HG03139 (cell line): ENCODE measurements around the gene MDK.
"Not testable (repeated sequence)": the region's sequence is repeated elsewhere in the genome, so short reads cannot be mapped to it uniquely, and the experiment has no call there.

Experiments used
- ATAC-seq: cut with Tn5 transposase; IDR thresholded peaks from one replicate; pipeline ENCODE4 v1.9.1; 2021; ENCODE audit not compliant: unreplicated experiment

MDK gene

DNA sequence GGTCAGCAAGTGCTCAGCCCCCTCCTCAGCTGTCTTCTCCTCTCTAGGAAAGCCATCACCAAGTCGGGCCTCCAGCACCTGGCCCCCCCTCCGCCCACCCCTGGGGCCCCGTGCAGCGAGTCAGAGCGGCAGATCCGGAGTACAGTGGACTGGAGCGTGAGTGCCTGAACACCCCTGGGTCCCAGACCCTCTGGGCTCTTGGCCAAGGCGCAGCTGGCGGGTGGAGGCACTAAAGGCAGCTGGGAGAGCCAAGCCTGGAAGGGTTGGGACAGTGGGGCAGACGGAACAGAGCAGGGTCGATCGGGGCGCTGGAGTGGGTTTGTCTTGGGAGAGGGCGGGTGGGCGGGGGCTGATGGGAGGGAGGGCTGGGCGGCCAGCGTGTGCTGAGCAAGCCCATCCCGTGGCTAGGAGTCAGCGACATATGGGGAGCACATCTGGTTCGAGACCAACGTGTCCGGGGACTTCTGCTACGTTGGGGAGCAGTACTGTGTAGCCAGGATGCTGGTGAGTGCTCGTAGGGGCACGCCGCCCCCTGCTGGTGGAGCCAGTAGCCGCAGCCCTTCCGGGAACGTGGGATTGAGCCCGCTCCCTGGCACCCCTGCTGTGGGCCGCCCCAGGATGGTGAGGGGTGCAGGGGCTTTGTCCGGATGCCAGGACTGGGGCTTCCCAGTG is 14.1 kb upstream of the MDK start:
- ATAC-seq = no peak

DNA sequence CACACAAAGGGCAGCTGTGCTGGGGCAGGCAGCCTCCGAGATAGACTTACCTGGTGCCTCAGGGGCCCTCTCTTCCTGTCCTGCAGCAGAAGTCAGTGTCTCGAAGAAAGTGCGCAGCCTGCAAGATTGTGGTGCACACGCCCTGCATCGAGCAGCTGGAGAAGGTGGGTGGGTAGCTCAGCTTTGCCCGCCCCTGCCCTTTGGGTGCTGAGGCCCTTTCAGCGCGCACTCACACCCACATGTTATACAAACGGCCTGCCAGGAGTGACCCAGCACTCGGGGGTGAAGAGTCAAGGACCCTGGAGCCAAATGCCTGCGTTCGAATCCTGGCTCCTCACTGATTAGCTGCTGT is 13.6 kb upstream of the MDK start:
- ATAC-seq = no peak

DNA sequence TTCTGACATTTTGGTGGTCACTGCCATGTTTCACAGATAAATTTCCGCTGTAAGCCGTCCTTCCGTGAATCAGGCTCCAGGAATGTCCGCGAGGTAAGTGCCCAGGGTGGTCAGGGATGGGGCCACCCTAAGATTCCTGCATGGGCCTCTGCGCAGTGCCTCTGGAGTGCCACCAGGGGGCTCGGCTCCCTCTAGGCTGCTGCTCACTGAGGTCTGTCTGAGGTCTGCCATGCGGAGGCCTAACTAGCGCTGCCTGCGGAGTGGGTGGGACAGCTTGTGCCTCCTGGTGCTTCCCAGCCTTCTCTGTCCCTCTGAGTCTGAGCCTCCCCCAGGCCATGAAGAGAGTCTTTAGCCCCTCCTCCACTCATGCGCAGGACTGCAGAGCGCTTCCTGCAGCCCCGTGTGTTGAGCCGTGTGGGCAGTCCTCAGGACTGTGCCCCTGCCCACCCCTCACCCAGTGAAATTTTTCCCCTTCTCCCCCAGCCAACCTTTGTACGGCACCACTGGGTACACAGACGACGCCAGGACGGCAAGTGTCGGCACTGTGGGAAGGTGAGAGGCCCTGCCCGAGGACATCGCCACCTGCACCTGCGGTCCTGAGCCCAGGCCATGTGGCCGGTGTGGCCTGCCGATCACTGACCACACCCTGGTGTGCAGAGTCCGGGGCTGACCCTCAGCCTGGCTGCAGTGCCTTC is 11.9 kb upstream of the MDK start:
- no peak for ATAC-seq

DNA sequence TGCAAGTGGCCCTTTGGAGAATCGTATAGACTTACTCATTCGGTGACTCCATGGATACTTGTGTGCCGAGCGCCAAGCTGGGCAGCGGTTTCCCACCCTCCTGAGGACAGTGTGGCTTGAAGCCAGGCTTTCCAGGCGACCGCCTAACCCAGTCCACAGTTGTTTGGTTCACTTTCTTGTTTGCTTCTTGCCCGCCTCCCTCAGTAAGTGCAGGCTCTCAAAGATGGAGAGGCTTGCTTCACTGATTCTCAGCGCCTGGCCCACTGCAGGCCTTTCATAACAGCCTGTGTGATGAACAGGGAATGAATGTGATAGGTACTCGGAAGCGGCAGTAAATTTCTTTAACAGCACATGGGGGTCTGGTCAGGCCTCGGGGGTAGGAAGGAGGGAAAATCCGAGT is 11.2 kb upstream of the MDK start:
- no peak for ATAC-seq

DNA sequence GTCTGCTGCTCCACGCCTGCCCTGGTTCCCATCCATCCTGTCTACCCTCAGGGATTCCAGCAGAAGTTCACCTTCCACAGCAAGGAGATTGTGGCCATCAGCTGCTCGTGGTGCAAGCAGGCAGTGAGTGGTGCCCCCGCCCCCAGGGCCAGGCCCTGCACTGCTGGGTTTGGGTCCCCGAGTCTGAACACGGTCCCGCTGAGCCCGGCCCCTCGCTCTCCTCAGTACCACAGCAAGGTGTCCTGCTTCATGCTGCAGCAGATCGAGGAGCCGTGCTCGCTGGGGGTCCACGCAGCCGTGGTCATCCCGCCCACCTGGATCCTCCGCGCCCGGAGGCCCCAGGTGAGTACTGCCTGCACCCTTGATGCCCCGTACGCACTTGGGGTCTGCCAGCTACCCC is 10.2 kb upstream of the MDK start:
- not testable (repeated sequence) for ATAC-seq

DNA sequence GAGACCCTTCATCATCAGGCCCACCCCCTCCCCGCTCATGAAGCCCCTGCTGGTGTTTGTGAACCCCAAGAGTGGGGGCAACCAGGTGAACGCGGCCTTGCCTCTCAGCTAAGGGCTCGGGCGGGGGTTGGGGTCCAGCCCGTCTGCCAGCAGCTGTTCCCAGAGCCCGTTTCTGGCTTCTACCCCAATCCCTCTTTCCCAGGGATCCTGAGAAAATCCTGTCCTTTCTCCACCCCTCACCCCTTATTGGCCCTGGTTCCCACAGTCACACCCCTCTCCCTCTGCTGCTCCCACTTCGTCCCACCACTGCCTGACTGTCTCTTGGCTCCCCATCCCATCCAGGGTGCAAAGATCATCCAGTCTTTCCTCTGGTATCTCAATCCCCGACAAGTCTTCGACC is 9.4 kb upstream of the MDK start:
- no peak for ATAC-seq

DNA sequence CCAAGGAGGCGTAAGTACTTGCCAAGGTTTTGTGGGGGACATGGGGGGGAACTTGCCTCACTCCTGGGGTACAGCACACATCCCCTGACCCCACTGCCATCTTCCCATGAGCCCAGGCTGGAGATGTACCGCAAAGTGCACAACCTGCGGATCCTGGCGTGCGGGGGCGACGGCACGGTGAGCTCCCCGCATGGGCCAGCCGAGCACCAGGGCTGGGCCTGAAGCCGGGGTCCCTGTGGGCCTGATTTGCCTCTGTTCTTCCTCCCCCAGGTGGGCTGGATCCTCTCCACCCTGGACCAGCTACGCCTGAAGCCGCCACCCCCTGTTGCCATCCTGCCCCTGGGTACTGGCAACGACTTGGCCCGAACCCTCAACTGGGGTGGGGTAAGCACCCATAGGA is 9.0 kb upstream of the MDK start:
- not testable (repeated sequence) for ATAC-seq

DNA sequence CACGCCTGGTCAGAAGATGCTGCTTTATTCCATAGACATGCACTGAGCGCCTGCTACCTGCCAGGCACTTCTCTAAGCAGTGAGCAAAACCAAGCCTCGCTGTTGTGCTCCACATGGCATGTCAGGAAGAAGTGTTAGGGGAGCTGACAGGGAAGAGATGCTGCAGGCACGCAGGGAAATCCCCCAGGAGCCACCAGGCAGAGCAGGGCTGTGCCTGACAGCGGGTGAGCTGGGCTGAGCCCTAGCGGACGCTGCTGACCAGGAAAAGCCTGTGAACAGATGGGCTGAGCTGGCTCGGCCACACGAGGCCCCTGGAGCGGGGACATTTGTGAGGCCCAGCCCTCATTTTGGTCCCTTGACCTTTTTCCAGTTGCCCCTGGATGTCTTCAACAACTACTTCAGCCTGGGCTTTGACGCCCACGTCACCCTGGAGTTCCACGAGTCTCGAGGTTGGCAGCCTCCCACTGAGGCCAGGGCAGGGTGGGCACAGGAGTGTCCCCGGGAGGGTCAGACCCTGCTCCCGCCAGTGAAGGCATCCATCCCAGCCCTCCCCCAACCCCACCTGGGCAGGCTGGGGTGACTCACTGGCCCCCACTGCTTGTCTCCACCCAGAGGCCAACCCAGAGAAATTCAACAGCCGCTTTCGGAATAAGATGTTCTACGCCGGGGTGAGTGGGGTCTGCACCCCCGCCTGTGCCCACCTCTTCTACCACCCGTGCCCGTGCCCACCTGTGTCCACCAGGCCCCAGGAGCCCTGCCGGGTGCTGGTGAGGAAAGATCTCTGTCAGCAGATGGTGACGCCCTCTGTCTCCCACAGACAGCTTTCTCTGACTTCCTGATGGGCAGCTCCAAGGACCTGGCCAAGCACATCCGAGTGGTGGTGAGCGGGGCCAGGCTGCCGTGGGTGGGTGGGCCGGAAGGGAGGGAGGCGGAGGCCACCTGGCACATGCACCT is 7.4 kb upstream of the MDK start:
- no peak for ATAC-seq

DNA sequence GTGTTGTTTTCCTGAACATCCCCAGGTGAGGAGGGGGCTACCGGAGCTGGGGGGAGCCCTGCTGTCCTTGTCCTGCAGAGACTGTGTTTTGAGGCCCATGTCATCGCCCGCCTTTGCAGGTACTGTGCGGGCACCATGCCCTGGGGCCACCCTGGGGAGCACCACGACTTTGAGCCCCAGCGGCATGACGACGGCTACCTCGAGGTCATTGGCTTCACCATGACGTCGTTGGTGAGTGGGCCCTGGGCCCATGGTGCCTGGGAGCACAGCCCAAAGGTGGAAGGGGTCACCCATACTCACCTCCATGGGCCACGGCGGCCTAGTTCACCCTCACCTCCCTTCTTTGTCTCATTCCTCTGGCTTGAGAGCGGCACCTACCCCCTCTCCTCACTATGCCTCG is 6.7 kb upstream of the MDK start:
- no peak for ATAC-seq

DNA sequence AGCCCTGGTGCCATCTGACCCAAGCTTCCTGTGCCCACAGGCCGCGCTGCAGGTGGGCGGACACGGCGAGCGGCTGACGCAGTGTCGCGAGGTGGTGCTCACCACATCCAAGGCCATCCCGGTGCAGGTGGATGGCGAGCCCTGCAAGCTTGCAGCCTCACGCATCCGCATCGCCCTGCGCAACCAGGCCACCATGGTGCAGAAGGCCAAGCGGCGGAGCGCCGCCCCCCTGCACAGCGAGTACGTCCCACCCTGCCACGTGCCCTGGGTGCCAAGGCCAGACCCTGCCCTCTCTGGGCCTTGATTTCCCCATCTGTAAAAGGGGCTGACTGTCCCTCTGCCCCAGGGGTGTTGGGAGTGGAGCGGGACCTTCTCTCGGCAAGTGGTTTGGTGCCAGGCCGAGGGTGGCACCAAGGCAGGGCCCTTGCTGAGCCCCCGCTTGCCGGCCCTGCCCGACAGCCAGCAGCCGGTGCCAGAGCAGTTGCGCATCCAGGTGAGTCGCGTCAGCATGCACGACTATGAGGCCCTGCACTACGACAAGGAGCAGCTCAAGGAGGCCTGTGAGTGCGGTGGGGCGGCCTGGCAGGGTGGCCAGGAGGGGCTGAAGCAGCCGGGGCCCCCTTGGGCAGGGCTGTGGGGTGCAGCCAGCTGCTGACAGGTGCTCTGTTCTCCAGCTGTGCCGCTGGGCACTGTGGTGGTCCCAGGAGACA is 5.9 kb upstream of the MDK start:
- ATAC-seq = no peak

DNA sequence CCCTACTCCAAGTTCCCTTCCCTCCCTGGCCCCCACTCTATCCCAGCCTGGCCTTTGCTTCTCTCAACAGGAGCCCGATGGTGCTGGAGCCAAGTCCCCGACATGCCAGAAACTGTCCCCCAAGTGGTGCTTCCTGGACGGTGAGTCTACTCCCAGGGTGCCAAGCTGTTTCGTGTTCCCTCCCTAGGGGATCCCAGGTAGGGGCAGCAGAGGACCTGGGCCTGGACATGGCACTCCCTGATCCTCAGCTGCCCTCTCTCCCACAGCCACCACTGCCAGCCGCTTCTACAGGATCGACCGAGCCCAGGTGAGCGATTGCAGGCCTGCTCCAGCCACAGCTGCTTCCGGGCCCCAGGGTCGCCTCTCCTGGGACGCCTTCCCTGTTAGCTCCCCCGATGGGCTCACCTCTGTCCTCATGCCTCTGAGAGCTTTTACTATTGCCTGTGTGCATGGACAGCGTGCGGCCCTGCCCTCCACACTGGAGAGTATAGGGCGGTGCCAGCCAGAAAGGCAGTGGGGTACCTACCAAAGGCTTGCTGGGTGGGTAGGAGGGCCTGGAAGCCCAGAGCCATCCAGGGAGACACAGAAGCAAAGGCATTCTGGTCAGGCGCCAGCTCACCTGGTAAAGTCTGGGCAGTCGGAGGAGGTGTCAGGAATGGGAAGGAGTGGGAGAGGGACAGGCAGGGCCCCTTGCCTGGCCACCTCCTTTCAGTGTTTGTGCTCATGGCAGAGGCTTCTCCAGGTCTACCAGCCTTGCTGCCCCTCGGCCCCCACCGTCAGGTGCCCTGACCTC is 5.0 kb upstream of the MDK start:
- ATAC-seq = no peak

DNA sequence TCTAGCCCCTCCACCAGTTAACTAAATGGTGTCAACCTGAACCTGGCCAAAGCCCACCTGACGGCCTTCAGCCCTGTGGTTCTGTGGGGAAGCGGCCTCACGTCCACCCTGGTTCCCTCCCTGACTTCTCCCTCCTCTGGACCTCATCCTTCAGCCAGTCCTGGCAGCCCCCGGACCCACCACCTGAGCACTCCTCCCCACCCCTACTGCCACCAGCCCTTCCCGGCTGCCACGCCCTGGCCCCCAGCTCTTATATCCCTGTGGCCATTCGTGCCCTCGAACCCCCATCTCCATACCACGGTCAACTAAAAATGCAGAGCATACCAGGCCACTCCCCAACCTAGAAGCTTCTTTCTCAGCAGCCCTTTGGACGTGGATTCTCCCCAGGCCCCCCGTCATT is 4.2 kb upstream of the MDK start:
- no peak for ATAC-seq

DNA sequence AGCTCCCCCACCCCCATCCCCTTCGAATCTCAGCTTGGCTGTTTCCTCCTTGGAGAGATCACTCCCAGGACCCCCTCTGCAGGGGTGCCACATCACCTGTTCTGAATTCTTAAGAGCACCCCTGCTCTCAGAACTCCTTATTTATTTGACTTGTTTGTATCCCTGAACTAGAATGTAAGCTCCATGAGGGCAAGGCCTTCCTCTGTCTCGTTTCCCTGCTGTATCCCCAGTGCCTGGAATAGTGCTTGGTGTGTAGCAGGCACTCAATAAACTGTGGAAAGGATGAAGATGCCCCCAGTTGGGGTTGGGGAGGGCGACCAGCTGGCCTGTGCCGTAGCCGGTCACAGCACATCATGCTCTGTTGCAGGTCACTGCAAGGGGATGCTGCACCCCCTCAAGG is 3.6 kb upstream of the MDK start:
- no peak for ATAC-seq

DNA sequence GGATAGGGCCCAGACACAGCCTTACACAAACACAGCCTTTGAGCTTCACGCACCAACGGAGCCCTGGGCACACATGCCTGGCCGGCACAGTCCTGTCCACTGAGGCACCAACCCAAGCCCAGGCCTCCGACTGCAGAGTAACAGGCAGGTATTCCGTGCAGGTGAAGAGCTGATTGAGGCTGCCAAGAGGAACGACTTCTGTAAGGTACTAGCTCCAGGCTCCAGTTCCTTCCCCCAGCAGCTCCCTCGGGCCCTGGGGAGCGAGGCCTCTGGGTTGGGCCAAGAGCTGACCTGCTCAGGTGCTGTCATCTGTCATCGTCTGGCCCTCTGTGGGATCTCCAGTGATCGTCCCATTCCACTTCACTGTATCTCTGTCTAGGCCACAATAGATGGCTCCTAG is 3.2 kb upstream of the MDK start:
- ATAC-seq = no peak

DNA sequence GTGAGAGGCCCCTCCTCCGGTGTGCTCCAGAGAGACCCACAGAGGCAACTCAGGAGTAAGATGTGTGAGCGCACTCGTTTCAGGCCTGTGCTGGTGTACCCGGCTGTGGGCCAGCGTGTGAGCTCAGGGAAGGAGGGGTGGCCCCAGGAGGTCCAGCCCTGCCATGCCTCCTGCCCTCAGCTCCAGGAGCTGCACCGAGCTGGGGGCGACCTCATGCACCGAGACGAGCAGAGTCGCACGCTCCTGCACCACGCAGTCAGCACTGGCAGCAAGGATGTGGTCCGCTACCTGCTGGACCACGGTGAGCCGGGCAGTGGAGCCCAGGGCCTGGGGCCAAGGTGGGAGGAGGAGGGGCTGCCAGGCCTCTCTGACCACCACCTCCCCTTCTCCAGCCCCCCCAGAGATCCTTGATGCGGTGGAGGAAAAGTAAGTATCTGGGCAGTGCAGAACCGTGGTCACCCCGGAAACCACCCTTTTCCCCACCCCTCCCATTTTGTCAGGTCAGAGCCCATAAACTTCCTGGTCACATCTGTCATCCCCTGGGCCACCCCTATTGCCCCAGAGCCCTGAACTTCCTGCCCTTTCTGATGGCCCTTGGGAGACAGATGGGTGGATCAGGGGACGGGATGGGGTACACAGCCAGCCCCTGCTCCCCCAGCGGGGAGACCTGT is 2.5 kb upstream of the MDK start:
- ATAC-seq = no peak

DNA sequence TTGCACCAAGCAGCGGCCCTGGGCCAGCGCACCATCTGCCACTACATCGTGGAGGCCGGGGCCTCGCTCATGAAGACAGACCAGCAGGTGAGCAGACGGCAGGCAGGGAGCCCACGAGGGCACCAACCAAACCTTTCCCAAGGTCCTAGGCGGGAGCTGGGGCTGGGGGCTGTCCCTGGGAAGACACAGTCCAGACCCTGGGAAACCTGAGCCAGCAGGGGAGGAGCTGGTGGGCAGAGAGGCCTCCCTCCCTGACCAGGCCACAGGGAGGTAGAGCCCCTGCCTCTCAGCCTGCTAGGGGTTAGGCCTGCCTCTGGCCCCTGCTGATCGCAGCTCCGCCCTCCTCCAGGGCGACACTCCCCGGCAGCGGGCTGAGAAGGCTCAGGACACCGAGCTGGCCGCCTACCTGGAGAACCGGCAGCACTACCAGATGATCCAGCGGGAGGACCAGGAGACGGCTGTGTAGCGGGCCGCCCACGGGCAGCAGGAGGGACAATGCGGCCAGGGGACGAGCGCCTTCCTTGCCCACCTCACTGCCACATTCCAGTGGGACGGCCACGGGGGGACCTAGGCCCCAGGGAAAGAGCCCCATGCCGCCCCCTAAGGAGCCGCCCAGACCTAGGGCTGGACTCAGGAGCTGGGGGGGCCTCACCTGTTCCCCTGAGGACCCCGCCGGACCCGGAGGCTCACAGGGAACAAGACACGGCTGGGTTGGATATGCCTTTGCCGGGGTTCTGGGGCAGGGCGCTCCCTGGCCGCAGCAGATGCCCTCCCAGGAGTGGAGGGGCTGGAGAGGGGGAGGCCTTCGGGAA is 1.8 kb upstream of the MDK start:
- ATAC-seq = not testable (repeated sequence)

DNA sequence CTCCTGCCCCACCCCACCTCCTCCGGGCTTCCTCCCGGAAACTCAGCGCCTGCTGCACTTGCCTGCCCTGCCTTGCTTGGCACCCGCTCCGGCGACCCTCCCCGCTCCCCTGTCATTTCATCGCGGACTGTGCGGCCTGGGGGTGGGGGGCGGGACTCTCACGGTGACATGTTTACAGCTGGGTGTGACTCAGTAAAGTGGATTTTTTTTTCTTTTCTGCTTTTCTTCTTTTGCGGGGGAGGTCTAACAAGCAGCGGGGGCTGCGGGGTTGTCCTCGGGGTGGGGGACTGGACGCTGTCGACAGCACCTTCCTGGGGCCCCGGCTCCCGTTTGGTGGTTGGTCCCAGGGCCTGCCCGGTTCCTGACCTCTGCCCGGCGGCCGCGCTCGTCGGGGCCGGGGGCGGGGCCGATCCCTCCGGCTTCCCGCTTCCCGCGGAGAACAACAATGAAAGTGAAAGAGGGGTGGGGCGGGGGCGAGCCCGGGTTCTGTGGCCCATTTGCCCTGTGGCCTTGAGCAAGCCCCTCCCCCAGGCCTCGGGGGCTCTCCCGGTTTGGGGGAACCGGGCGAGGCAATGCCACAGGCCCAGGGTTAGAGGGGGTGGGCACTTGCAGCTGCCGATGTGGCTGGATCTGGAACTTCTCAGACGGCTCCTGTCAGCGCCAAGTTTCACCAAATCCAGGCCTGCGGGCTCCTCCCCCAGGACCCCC is 975 bp upstream of the MDK start:
- ATAC-seq = no peak

DNA sequence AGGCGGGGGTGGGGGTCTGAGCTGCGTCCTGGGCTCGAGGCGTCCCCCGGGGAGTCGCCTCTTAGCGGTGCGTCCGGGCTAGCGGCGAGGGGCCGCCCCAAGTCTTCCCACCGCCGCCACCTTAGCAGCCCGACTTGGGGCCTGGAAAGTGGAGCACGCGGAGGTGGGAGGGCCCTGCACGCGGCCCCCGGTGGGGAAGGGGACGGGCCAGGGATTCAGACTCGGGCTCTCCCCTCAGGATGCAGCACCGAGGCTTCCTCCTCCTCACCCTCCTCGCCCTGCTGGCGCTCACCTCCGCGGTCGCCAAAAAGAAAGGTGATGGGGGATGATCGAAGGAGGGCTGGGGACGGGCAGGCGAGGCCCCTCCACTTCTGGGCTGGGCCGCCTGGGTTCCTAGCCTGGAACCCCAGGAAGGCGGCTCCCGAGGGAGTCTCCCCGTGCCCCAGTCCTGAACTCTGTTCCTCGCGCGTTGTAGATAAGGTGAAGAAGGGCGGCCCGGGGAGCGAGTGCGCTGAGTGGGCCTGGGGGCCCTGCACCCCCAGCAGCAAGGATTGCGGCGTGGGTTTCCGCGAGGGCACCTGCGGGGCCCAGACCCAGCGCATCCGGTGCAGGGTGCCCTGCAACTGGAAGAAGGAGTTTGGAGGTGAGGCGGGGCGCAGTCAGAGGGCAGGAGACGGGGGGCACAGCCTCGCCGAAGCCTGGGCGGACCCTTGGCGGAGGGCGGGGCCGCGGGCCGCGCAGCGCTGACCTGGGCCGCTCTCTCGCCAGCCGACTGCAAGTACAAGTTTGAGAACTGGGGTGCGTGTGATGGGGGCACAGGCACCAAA is 563 bp downstream of the MDK start:
- no peak for ATAC-seq
